Naive B cell (primary cell): ENCODE results near the gene POLR1C. TPM values are rescaled to one million over a fixed set of nuclear protein-coding genes. Genes with fewer than 3 reads are reported as not detected.
A peak's percentile ranks its signal among the peaks of the same experiment; 100 is the strongest.
"Not testable (repeated sequence)": the region's sequence is repeated elsewhere in the genome, so short reads cannot be mapped to it uniquely, and the experiment has no call there.

ENCODE experiments used
- ATAC-seq, 2 donors: fragments of 150-1000 bp; cut with Tn5 transposase; 2 replicates each; pipeline ENCODE4 v1.10.0; 2021; ENCODE audit warnings: low read depth in 2 of 2, mild to moderate bottlenecking in 2 of 2, moderate library complexity in 2 of 2
- DNase-seq: peaks from one replicate; pipeline ENCODE4 v3.0.0; 2022
- H3K27ac Mint-ChIP-seq, 6 donors: one replicate each; pipeline ENCODE4 v1.8.0; 2020 to 2022; ENCODE audit warnings: mild to moderate bottlenecking in 6 of 6, mixed read lengths in 6 of 6, moderate library complexity in 5 of 6, inconsistent platforms in 2 of 6
- H3K27me3 Mint-ChIP-seq, 3 donors: one replicate each; pipeline ENCODE4 v1.8.0; 2021 to 2022; ENCODE audit warnings: mixed read lengths in 3 of 3, mild to moderate bottlenecking in 1 of 3
- H3K36me3 Mint-ChIP-seq, 2 donors: one replicate each; pipeline ENCODE4 v1.8.0; 2020 to 2022; ENCODE audit warnings: mixed read lengths in 2 of 2, inconsistent platforms in 1 of 2, mild to moderate bottlenecking in 1 of 2
- H3K4me1 Mint-ChIP-seq, 3 donors: one replicate each; pipeline ENCODE4 v1.8.0; 2020 to 2022; ENCODE audit warnings: mixed read lengths in 3 of 3, inconsistent platforms in 1 of 3, mild to moderate bottlenecking in 1 of 3, moderate library complexity in 1 of 3
- H3K4me3 Mint-ChIP-seq, 8 donors: one replicate each; pipeline ENCODE4 v1.8.0; 2020 to 2022; ENCODE audit warnings: mild to moderate bottlenecking in 8 of 8, mixed read lengths in 8 of 8, moderate library complexity in 8 of 8, inconsistent platforms in 2 of 8
- H3K9me3 Mint-ChIP-seq, 7 donors: one replicate each; pipeline ENCODE4 v1.8.0; 2020 to 2022; ENCODE audit warnings: mixed read lengths in 7 of 7, mild to moderate bottlenecking in 5 of 7, inconsistent platforms in 2 of 7, moderate library complexity in 1 of 7
- polyA plus RNA-seq, 6 donors: library from polyadenylated mRNA; unstranded; fragments of 300-500 nt; fragmentation: Illumina TruSeq; gene quantifications; one replicate each; pipeline ENCODE4 v1.2.3, GENCODE V29; 2021; ENCODE audit warnings: low read depth in 6 of 6

POLR1C gene
- polyA plus RNA-seq, 6 donors from 2014 or later: 9.3 to 19.8 (median 13.1) TPM

GRCh38 chr6:43523284-43523683 lies 6.4 kb downstream of the POLR1C start:
- H3K27ac Mint-ChIP-seq: no peak overlapping the region

GRCh38 chr6:43524483-43524961 lies 7.6 kb downstream of the POLR1C start:
- Mint-ChIP-seq H3K36me3 (peaks cover 15 to 17% of the 10 kb centered on the region in 2 donors), H3K9me3 (no peaks in the 10 kb centered on the region), H3K4me1 (peaks cover 0 to 5% (median 0%) of the 10 kb centered on the region in 3 donors), H3K27ac (no peak overlapping the region), H3K27me3 (no peaks in the 10 kb centered on the region), H3K4me3 (peak overlapping the region in 1 of 8 donors; percentile 47)
- DNase-seq: no peak
- ATAC-seq: no peak

More at GRCh38 chr6:43523284-43523683, 6.4 kb downstream of the POLR1C start:
- ATAC-seq (no peak), DNase-seq (no peak)
- Mint-ChIP-seq H3K27me3 (no peaks in the 10 kb centered on the region), H3K4me1 (peaks cover 0 to 5% (median 0%) of the 10 kb centered on the region in 3 donors), H3K9me3 (no peaks in the 10 kb centered on the region), H3K36me3 (peaks cover 15 to 17% of the 10 kb centered on the region in 2 donors), H3K4me3 (no peak overlapping the region)

GRCh38 chr6:43532201-43532600 lies 15.3 kb downstream of the POLR1C start:
- no peaks in the 10 kb centered on the region for H3K9me3 Mint-ChIP-seq
- H3K4me1 Mint-ChIP-seq: peaks cover 0 to 4% (median 0%) of the 10 kb centered on the region in 3 donors
- ATAC-seq (no peak), DNase-seq (no peak)
- H3K36me3 Mint-ChIP-seq: peaks cover 2 to 12% of the 10 kb centered on the region in 2 donors
- no peak overlapping the region for H3K27ac Mint-ChIP-seq
- no peaks in the 10 kb centered on the region for H3K27me3 Mint-ChIP-seq
- no peak overlapping the region for H3K4me3 Mint-ChIP-seq

- DNase-seq, H3K27me3 Mint-ChIP-seq, H3K4me3 Mint-ChIP-seq, ATAC-seq, H3K4me1 Mint-ChIP-seq, H3K27ac Mint-ChIP-seq, H3K9me3 Mint-ChIP-seq: not testable (repeated sequence)
- peaks cover 11 to 15% of the 10 kb centered on the region in 2 donors for H3K36me3 Mint-ChIP-seq
Measured at GRCh38 chr6:43538986-43539385, 22.1 kb downstream of the POLR1C start.

- not testable (repeated sequence) for H3K27me3 Mint-ChIP-seq, H3K27ac Mint-ChIP-seq, DNase-seq, ATAC-seq, H3K9me3 Mint-ChIP-seq, H3K4me3 Mint-ChIP-seq, H3K4me1 Mint-ChIP-seq
- H3K36me3 Mint-ChIP-seq: peaks cover 11 to 15% of the 10 kb centered on the region in 2 donors
Measured at GRCh38 chr6:43539409-43539808, 22.5 kb downstream of the POLR1C start.

GRCh38 chr6:43540507-43540906 lies 23.6 kb downstream of the POLR1C start:
- no peaks in the 10 kb centered on the region for H3K9me3 Mint-ChIP-seq
- ATAC-seq (no peak), DNase-seq (no peak)
- H3K4me3 Mint-ChIP-seq: no peak overlapping the region
- H3K27me3 Mint-ChIP-seq: no peaks in the 10 kb centered on the region
- H3K27ac Mint-ChIP-seq: no peak overlapping the region
- H3K4me1 Mint-ChIP-seq: peaks cover 0 to 3% (median 0%) of the 10 kb centered on the region in 3 donors
- H3K36me3 Mint-ChIP-seq: peaks cover 11 to 15% of the 10 kb centered on the region in 2 donors

- no peak overlapping the region for H3K4me3 Mint-ChIP-seq
- peak overlapping the region in 2 of 6 donors; percentile 61 to 74 for H3K27ac Mint-ChIP-seq
- H3K9me3 Mint-ChIP-seq: no peaks in the 10 kb centered on the region
Measured at GRCh38 chr6:43541774-43542471, 25.0 kb downstream of the POLR1C start.

GRCh38 chr6:43544461-43544860 lies 27.6 kb downstream of the POLR1C start:
- no peak overlapping the region for H3K4me3 Mint-ChIP-seq
- H3K9me3 Mint-ChIP-seq: no peaks in the 10 kb centered on the region
- peaks cover 0 to 3% (median 0%) of the 10 kb centered on the region in 3 donors for H3K4me1 Mint-ChIP-seq
- DNase-seq (no peak), ATAC-seq (peak in 1 of 2 donors; percentile 61)
- H3K27ac Mint-ChIP-seq: no peak overlapping the region
- peaks cover 8 to 17% of the 10 kb centered on the region in 2 donors for H3K36me3 Mint-ChIP-seq
- no peaks in the 10 kb centered on the region for H3K27me3 Mint-ChIP-seq

More at GRCh38 chr6:43541774-43542471, 25.0 kb downstream of the POLR1C start:
- Mint-ChIP-seq H3K27me3 (no peaks in the 10 kb centered on the region), H3K4me1 (peaks cover 0 to 3% (median 0%) of the 10 kb centered on the region in 3 donors), H3K36me3 (peaks cover 15 to 18% of the 10 kb centered on the region in 2 donors)
- ATAC-seq: no peak
- DNase-seq: no peak

GRCh38 chr6:43547222-43547621 lies 30.3 kb downstream of the POLR1C start:
- peak; percentile 25 to 50 for ATAC-seq
- no peaks in the 10 kb centered on the region for H3K27me3 Mint-ChIP-seq
- peaks cover 21 to 25% of the 10 kb centered on the region in 2 donors for H3K36me3 Mint-ChIP-seq
- no peaks in the 10 kb centered on the region for H3K4me1 Mint-ChIP-seq
- H3K9me3 Mint-ChIP-seq: no peaks in the 10 kb centered on the region
- H3K4me3 Mint-ChIP-seq: no peak overlapping the region
- H3K27ac Mint-ChIP-seq: peak overlapping the region in 2 of 6 donors; percentile 64 to 69
- no peak for DNase-seq

GRCh38 chr6:43557620-43558019 lies 40.7 kb downstream of the POLR1C start:
- H3K4me1 Mint-ChIP-seq, ATAC-seq, DNase-seq, H3K27me3 Mint-ChIP-seq, H3K4me3 Mint-ChIP-seq, H3K9me3 Mint-ChIP-seq: not testable (repeated sequence)
- Mint-ChIP-seq H3K27ac (peak overlapping the region in 1 of 6 donors; percentile 75), H3K36me3 (peaks cover 25 to 35% of the 10 kb centered on the region in 2 donors)

GRCh38 chr6:43559328-43559727 lies 42.4 kb downstream of the POLR1C start:
- Mint-ChIP-seq H3K9me3 (no peaks in the 10 kb centered on the region), H3K4me1 (no peaks in the 10 kb centered on the region), H3K27ac (no peak overlapping the region), H3K27me3 (no peaks in the 10 kb centered on the region), H3K36me3 (peaks cover 16 to 30% of the 10 kb centered on the region in 2 donors), H3K4me3 (no peak overlapping the region)
- ATAC-seq (no peak), DNase-seq (no peak)

GRCh38 chr6:43570876-43571441 lies 54.1 kb downstream of the POLR1C start:
- Mint-ChIP-seq H3K9me3 (no peaks in the 10 kb centered on the region), H3K36me3 (peaks cover 13 to 15% of the 10 kb centered on the region in 2 donors)
- no peak for DNase-seq

More at GRCh38 chr6:43570876-43571441, 54.1 kb downstream of the POLR1C start:
- H3K27ac Mint-ChIP-seq: peak overlapping the region in 1 of 6 donors; percentile 44
- ATAC-seq: no peak
- H3K27me3 Mint-ChIP-seq: no peaks in the 10 kb centered on the region
- H3K4me1 Mint-ChIP-seq: peaks cover 8 to 18% (median 9%) of the 10 kb centered on the region in 3 donors
- H3K4me3 Mint-ChIP-seq: peak overlapping the region in 1 of 8 donors; percentile 44
